ENCODE data around the gene NUDCD2.

DNA sequence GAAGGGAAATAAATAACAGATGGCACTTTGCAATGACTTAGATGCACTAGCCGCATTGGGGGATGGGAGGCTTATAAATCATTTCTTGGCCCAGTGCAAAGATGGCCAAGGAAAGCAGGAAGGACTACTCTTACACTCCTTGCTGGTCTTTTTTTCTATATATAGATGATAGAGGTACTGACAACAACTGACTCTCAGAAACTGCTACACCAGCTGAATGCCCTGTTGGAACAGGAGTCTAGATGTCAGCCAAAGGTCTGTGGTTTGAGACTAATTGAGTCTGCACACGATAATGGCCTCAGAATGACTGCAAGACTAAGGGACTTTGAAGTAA is 20.8 kb downstream of the NUDCD2 start:
- no peak for TF ChIP-seq HDGF (IDR thresholded peaks at IDR 0.05; ENCODE audit: borderline replicate concordance)
- TF ChIP-seq NFRKB (IDR thresholded peaks at IDR 0.05) = no peak
- TF ChIP-seq CTBP1 (IDR thresholded peaks at IDR 0.05; ENCODE audit: borderline replicate concordance) = no peak
- TF ChIP-seq BHLHE40 (IDR thresholded peaks at IDR 0.05; ENCODE audit: borderline replicate concordance) = no peak
- TF ChIP-seq ZNF384 (IDR thresholded peaks at IDR 0.05) = no peak
- TF ChIP-seq L3MBTL2 (conservative IDR thresholded peaks at IDR 0.05) = no peak
- no peak for TF ChIP-seq SUZ12 (IDR thresholded peaks at IDR 0.05)
- no peak for TF ChIP-seq FOXA1 (IDR thresholded peaks at IDR 0.05)
- no peak for TF ChIP-seq ARNT (IDR thresholded peaks at IDR 0.05)
- no peak for TF ChIP-seq SP1 (IDR thresholded peaks at IDR 0.05)
- no peak for TF ChIP-seq FOXK2 (IDR thresholded peaks at IDR 0.05)
